Vagina (tissue), 2 donors: Measurements from ENCODE around the gene EDEM1.

Source experiments
- CTCF ChIP-seq, 3 experiments: fragments of 450-650 bp in 2 of 3; fragments of 200-600 bp in 1 of 3; sonication (generic) in 1 of 3; IDR thresholded peaks; one replicate each; pipeline ENCODE4 v1.5.1; 2017 to 2019; ENCODE audit warnings: antibody characterized with exemption in 3 of 3, mild to moderate bottlenecking in 2 of 3, moderate library complexity in 2 of 3
- POLR2A ChIP-seq, 2 donors: fragments of 450-650 bp; IDR thresholded peaks; one replicate each; pipeline ENCODE4 v1.6.1; 2017; ENCODE audit warnings: antibody characterized with exemption in 2 of 2, mild to moderate bottlenecking in 2 of 2, moderate library complexity in 2 of 2

- TF ChIP-seq CTCF (IDR thresholded peaks at IDR 0.05) (no peak), POLR2A (IDR thresholded peaks at IDR 0.05) (no peak)
Observed at GRCh38 chr3:5162102-5162501, 25.4 kb upstream of the EDEM1 start.
